ENCODE data around the gene RP2.

DNA sequence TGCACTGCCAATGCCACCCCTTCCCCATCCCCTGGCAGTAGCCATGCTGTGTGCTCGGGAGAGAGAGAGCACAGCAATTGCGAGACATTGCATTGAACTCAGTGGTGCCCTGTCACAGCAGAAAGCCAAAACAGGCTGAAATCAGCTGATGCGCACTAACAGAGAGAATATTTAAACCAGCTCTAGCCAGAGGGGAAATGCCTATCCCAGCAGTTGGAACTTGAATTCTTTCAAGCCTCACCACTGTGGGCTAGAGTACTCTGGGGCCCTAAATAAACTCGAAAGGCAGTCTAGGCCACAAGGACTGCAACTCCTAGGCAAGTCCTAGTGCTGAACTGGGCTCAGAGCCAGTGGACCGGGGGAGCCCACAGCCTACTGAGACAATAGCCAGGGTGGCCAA lies 17.7 kb upstream of the RP2 start:
- TF ChIP-seq, protein P1, sequence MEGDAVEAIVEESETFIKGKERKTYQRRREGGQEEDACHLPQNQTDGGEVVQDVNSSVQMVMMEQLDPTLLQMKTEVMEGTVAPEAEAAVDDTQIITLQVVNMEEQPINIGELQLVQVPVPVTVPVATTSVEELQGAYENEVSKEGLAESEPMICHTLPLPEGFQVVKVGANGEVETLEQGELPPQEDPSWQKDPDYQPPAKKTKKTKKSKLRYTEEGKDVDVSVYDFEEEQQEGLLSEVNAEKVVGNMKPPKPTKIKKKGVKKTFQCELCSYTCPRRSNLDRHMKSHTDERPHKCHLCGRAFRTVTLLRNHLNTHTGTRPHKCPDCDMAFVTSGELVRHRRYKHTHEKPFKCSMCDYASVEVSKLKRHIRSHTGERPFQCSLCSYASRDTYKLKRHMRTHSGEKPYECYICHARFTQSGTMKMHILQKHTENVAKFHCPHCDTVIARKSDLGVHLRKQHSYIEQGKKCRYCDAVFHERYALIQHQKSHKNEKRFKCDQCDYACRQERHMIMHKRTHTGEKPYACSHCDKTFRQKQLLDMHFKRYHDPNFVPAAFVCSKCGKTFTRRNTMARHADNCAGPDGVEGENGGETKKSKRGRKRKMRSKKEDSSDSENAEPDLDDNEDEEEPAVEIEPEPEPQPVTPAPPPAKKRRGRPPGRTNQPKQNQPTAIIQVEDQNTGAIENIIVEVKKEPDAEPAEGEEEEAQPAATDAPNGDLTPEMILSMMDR (IDR thresholded peaks at IDR 0.05; ENCODE audit: low read depth, low read length) = no peak
- TF ChIP-seq POLR2A (IDR thresholded peaks at IDR 0.05; ENCODE audit: extremely low read depth, insufficient read length) (no peak), MYC (IDR thresholded peaks at IDR 0.05; ENCODE audit: low read depth, low read length) (no peak)
- TF ChIP-seq, protein P2, sequence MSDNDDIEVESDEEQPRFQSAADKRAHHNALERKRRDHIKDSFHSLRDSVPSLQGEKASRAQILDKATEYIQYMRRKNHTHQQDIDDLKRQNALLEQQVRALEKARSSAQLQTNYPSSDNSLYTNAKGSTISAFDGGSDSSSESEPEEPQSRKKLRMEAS (IDR thresholded peaks at IDR 0.05; ENCODE audit: low read depth, low read length) = no peak

All from NB4 (cell line).